K562 (cell line): ENCODE results near the gene ANKDD1A. TPM values are rescaled to one million over a fixed set of nuclear protein-coding genes. Genes with fewer than 3 reads are reported as not detected.

Experiments used
- ARNT ChIP-seq, 2 experiments: fragments of 450-650 bp; IDR thresholded peaks; 2 replicates each; pipeline ENCODE4 v1.6.1; 2016; ENCODE audit warnings: mild to moderate bottlenecking in 1 of 2
- BHLHE40 ChIP-seq: IDR thresholded peaks from 2 replicates; pipeline ENCODE4 v1.6.1; 2011; ENCODE audit warnings: low read length, improper control_type of control experiment
- CCNT2 ChIP-seq: IDR thresholded peaks from 2 replicates; pipeline ENCODE4 v1.6.1; 2011; ENCODE audit warnings: borderline replicate concordance, low read depth, mild to moderate bottlenecking, moderate library complexity, mixed read lengths, low read length; ENCODE audit not compliant: insufficient read length; ENCODE audit errors: extremely low read depth
- FOSL1 ChIP-seq: fragments of 200-800 bp; sonication (Bioruptor generic); conservative IDR thresholded peaks from 2 replicates; pipeline ENCODE4 v1.6.1; 2016; ENCODE audit warnings: missing genetic modification characterization, missing compliant biosample characterization
- GATA2 ChIP-seq: sonication (generic); formaldehyde crosslinking; IDR thresholded peaks from 2 replicates; pipeline ENCODE4 v1.4.0; 2020; ENCODE audit warnings: mild to moderate bottlenecking, missing genetic modification reagents
- GTF2B ChIP-seq: IDR thresholded peaks from 2 replicates; pipeline ENCODE4 v1.6.1; 2011; ENCODE audit not compliant: insufficient read length; ENCODE audit errors: extremely low read depth
- GTF3C2 ChIP-seq: IDR thresholded peaks from 3 replicates; pipeline ENCODE4 v1.6.1; 2011; ENCODE audit warnings: borderline replicate concordance, mild to moderate bottlenecking, moderate library complexity; ENCODE audit not compliant: insufficient read length; ENCODE audit errors: extremely low read depth
- HES1 ChIP-seq: fragments of 450-650 bp; IDR thresholded peaks from 2 replicates; pipeline ENCODE4 v1.6.1; 2016; ENCODE audit warnings: low read depth, mild to moderate bottlenecking, moderate library complexity
- KLF16 ChIP-seq: IDR thresholded peaks from 2 replicates; pipeline ENCODE4 v1.6.1; 2016; ENCODE audit warnings: antibody characterized with exemption
- MEIS2 ChIP-seq: fragments of 450-650 bp; IDR thresholded peaks from 2 replicates; pipeline ENCODE4 v1.6.1; 2014; ENCODE audit warnings: mild to moderate bottlenecking; ENCODE audit not compliant: partially characterized antibody
- NFE2 ChIP-seq: IDR thresholded peaks from 2 replicates; pipeline ENCODE4 v1.6.1; 2014; ENCODE audit warnings: antibody characterized with exemption, low read depth
- NUFIP1 ChIP-seq: fragments of 450-650 bp; IDR thresholded peaks from 2 replicates; pipeline ENCODE4 v1.6.1; 2018; ENCODE audit not compliant: partially characterized antibody
- PTBP1 ChIP-seq: fragments of 200-400 bp; formaldehyde crosslinking; IDR thresholded peaks from 2 replicates; pipeline ENCODE4 v1.6.1; 2017; ENCODE audit warnings: low read depth, low read length
- RCOR1 ChIP-seq, 2 experiments: IDR thresholded peaks; 2 replicates each; pipeline ENCODE4 v1.6.1; 2012; ENCODE audit warnings: low read depth in 2 of 2, low read length in 2 of 2, borderline replicate concordance in 1 of 2, improper control_type of control experiment in 1 of 2
- TCF3 ChIP-seq: sonication (generic); formaldehyde crosslinking; IDR thresholded peaks from 2 replicates; pipeline ENCODE4 v1.4.0; 2020; ENCODE audit warnings: mild to moderate bottlenecking, missing genetic modification reagents
- VEZF1 ChIP-seq: fragments of 200-800 bp; sonication (Bioruptor generic); IDR thresholded peaks from 2 replicates; pipeline ENCODE4 v1.6.1; 2017; ENCODE audit warnings: missing genetic modification characterization, missing compliant biosample characterization
- ZBTB17 ChIP-seq: fragments of 450-650 bp; formaldehyde crosslinking; IDR thresholded peaks from 2 replicates; pipeline ENCODE4 v1.4.0; 2020; ENCODE audit warnings: mild to moderate bottlenecking
- ZNF518B ChIP-seq: fragments of 250-450 bp; sonication (Bioruptor Pico); IDR thresholded peaks from 2 replicates; pipeline ENCODE4 v1.5.0; 2021; ENCODE audit warnings: mild to moderate bottlenecking, moderate library complexity
- ZNF583 ChIP-seq: fragments of 250-450 bp; sonication (Bioruptor Pico); IDR thresholded peaks from 2 replicates; pipeline ENCODE4 v1.4.0; 2020
- polyA plus RNA-seq, 8 experiments: library from polyadenylated mRNA; depleted of rRNA in 4 of 8; stranded (reverse) in 5 of 8; unstranded in 3 of 8; fragments of >200 nt; fragmentation: Nextera tagmentation in 2 of 8; fragmentation: Illumina TruSeq in 1 of 8; extraction: Ambion mirVana in 2 of 8; extraction: Trizol in 1 of 8; gene quantifications; 2 replicates each; pipeline versions ENCODE4 v1.2.1 to v1.2.3, GENCODE V29; 2011 to 2014; ENCODE audit warnings: inconsistent platforms in 1 of 8, missing spikeins in 1 of 8
- total RNA-seq, 7 experiments: library from RNA; depleted of rRNA in 6 of 7; stranded (reverse); fragments of >200 nt in 6 of 7; fragmentation: Illumina TruSeq in 2 of 7; extraction: Trizol in 2 of 7; gene quantifications; 2 replicates each; pipeline versions ENCODE4 v1.2.1 to v1.2.3, GENCODE V29; 2011 to 2021; ENCODE audit warnings: low replicate concordance in 1 of 7

ANKDD1A gene
- total and polyA plus RNA-seq, 9 of the 15 experiments (the other 6 are each of a cell fraction or from before 2014, with no cell fraction given) = 0.08 to 0.80 (median 0.43) TPM

GRCh38 chr15:64897345-64897985 is 14.2 kb upstream of the ANKDD1A start (continued):
- no peak for TF ChIP-seq GTF3C2
- peak; percentile 58; the same call in 1 of the 2 replicates for TF ChIP-seq FOSL1 (tag)
- TF ChIP-seq ARNT (IDR thresholded peaks at IDR 0.05) = no peak
- no peak for TF ChIP-seq NUFIP1
- peak; percentile 95 for TF ChIP-seq BHLHE40
- 0 out of 2 replicates have a peak, but pooled peaks have one; percentile 23 for TF ChIP-seq KLF16
- no peak for TF ChIP-seq HES1
- TF ChIP-seq PTBP1 = no peak
- TF ChIP-seq NFE2 = peak; percentile 61
- TF ChIP-seq ZNF583 = no peak
- TF ChIP-seq ZBTB17 (CRISPR knock-in tag) = no peak
- no peak for TF ChIP-seq GATA2 (CRISPR knock-in tag)
- TF ChIP-seq ZNF518B (CRISPR knock-in tag) = no peak
- TF ChIP-seq RCOR1 (IDR thresholded peaks at IDR 0.05; ENCODE audit: borderline replicate concordance in 1 of 2, low read depth in 2 of 2, low read length in 2 of 2) = peak in 1 of 2 experiments; percentile 84; a peak in 2 of 4 replicates
- peak; percentile 29 for TF ChIP-seq CCNT2
- TF ChIP-seq GTF2B = no peak
- peak; percentile 72 for TF ChIP-seq MEIS2
- TF ChIP-seq VEZF1 (CRISPR knock-in tag) = peak; percentile 52
- peak; percentile 39 for TF ChIP-seq TCF3 (CRISPR knock-in tag)
